ENCODE data around the gene RPL23. TPM values are rescaled to one million over a fixed set of nuclear protein-coding genes. Genes with fewer than 3 reads are reported as not detected.

RPL23 gene
- total and polyA plus RNA-seq, 10 of the 15 experiments (the other 5 are each of a cell fraction or from before 2014, with no cell fraction given), result 2,200 to 4,821 (median 3,043) TPM

DNA sequence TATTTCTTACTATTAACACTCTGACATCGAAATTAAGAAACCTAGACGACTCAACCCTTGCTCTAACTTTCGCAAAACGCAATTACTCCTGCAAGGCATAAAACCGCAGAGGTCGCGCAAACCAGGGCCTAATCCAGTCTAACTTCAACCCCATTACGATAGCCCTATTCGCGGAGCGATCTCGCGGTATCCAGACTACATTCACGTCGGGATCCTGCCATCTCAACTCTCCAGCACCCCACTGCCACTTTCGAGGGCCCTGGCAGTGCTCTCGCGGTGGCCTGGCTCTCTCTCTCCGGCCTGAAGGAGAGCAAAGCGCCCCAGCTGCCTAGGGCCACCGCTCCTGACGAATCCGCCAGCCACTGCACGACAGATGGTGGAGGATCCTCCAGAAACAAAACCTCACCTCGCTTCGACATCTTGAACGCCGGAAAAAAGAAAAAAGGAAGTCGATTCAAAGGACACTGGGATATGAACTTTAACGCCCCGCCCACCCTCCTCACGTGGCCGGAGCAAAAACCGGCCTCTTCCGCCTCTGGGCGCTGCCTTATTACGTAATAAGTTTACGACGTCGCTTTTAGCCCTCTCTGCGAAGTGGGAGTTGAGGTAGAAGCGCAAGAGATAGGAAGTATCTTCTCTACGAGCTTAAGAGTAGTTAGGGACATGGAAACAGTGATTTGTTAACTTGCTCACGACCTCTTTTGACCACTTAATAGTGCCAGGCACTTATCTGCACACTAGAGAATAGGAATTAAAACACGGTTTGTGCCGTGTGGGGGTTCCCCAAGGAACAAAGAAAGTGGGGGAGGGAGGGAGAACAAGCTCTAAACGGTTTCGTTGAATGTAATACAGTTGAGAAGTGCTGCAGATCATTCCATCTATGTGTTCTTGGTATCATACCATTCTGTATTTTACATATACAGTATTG lies at the start of gene RPL23 (continued):
- TF ChIP-seq CEBPZ (IDR thresholded peaks at IDR 0.05; ENCODE audit: low read depth, low read length) (no peak; the same call in 1 of the 2 replicates), SPI1 (IDR thresholded peaks at IDR 0.05; ENCODE audit: borderline replicate concordance, insufficient read depth, low read depth, low read length) (peak; percentile 82), ZZZ3 (IDR thresholded peaks at IDR 0.05; ENCODE audit: control insufficient read depth, insufficient read length, low read depth) (peak; percentile 33), WRNIP1 (IDR thresholded peaks at IDR 0.05; ENCODE audit: borderline replicate concordance, low read depth, low read length) (no peak), ATF7 (IDR thresholded peaks at IDR 0.05; ENCODE audit: low read depth) (peak; percentile 97), STAT3 (IDR thresholded peaks at IDR 0.05; ENCODE audit: low read depth, low read length) (no peak), RB1 (IDR thresholded peaks at IDR 0.05; ENCODE audit: borderline replicate concordance) (peak; percentile 74; the same call in 1 of the 2 replicates), NFXL1 (IDR thresholded peaks at IDR 0.05; ENCODE audit: borderline replicate concordance) (no peak), SP1 (IDR thresholded peaks at IDR 0.05; ENCODE audit: low read depth, low read length) (peak; percentile 74), FOXM1 (IDR thresholded peaks at IDR 0.05; ENCODE audit: low read depth, low read length) (0 out of 2 replicates have a peak, but pooled peaks have one; percentile 40), TCF3 (IDR thresholded peaks at IDR 0.05; ENCODE audit: borderline replicate concordance, insufficient read depth, low read depth, low read length) (no peak), FOS (IDR thresholded peaks at IDR 0.05; ENCODE audit: borderline replicate concordance, extremely low read depth, insufficient read length) (no peak), RAD21 (IDR thresholded peaks at IDR 0.05; ENCODE audit: insufficient read depth, low read depth, low read length) (no peak), CHD4 (IDR thresholded peaks at IDR 0.05) (no peak)
- TF ChIP-seq, protein P1, sequence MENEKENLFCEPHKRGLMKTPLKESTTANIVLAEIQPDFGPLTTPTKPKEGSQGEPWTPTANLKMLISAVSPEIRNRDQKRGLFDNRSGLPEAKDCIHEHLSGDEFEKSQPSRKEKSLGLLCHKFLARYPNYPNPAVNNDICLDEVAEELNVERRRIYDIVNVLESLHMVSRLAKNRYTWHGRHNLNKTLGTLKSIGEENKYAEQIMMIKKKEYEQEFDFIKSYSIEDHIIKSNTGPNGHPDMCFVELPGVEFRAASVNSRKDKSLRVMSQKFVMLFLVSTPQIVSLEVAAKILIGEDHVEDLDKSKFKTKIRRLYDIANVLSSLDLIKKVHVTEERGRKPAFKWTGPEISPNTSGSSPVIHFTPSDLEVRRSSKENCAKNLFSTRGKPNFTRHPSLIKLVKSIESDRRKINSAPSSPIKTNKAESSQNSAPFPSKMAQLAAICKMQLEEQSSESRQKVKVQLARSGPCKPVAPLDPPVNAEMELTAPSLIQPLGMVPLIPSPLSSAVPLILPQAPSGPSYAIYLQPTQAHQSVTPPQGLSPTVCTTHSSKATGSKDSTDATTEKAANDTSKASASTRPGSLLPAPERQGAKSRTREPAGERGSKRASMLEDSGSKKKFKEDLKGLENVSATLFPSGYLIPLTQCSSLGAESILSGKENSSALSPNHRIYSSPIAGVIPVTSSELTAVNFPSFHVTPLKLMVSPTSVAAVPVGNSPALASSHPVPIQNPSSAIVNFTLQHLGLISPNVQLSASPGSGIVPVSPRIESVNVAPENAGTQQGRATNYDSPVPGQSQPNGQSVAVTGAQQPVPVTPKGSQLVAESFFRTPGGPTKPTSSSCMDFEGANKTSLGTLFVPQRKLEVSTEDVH (IDR thresholded peaks at IDR 0.05; ENCODE audit: low read depth, partially characterized antibody), result peak; percentile 86
- TF ChIP-seq, protein P2, sequence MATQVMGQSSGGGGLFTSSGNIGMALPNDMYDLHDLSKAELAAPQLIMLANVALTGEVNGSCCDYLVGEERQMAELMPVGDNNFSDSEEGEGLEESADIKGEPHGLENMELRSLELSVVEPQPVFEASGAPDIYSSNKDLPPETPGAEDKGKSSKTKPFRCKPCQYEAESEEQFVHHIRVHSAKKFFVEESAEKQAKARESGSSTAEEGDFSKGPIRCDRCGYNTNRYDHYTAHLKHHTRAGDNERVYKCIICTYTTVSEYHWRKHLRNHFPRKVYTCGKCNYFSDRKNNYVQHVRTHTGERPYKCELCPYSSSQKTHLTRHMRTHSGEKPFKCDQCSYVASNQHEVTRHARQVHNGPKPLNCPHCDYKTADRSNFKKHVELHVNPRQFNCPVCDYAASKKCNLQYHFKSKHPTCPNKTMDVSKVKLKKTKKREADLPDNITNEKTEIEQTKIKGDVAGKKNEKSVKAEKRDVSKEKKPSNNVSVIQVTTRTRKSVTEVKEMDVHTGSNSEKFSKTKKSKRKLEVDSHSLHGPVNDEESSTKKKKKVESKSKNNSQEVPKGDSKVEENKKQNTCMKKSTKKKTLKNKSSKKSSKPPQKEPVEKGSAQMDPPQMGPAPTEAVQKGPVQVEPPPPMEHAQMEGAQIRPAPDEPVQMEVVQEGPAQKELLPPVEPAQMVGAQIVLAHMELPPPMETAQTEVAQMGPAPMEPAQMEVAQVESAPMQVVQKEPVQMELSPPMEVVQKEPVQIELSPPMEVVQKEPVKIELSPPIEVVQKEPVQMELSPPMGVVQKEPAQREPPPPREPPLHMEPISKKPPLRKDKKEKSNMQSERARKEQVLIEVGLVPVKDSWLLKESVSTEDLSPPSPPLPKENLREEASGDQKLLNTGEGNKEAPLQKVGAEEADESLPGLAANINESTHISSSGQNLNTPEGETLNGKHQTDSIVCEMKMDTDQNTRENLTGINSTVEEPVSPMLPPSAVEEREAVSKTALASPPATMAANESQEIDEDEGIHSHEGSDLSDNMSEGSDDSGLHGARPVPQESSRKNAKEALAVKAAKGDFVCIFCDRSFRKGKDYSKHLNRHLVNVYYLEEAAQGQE (IDR thresholded peaks at IDR 0.05; ENCODE audit: low read depth, low read length), result no peak

Measured in GM12878 (cell line).